Testis (tissue), 3 donors: Measurements from ENCODE around the gene MS4A18. TPM values are rescaled to one million over a fixed set of nuclear protein-coding genes. Genes with fewer than 3 reads are reported as not detected.
A peak's percentile ranks its signal among the peaks of the same experiment; 100 is the strongest.

ENCODE experiments used
- DNase-seq: peaks from one replicate; pipeline ENCODE4 v3.0.0-alpha.2; 2019
- H3K27ac ChIP-seq, 2 donors: fragments of 200-600 bp; sonication (generic); one replicate each; pipeline ENCODE4 v1.5.1; 2019
- H3K27me3 ChIP-seq: fragments of 200-600 bp; sonication (generic); one replicate; pipeline ENCODE4 v1.5.1; 2019
- H3K36me3 ChIP-seq: fragments of 200-600 bp; sonication (generic); one replicate; pipeline ENCODE4 v1.5.1; 2017; ENCODE audit warnings: low read depth; ENCODE audit errors: missing control alignments
- H3K4me1 ChIP-seq: fragments of 200-600 bp; sonication (generic); one replicate; pipeline ENCODE4 v1.5.1; 2019
- H3K4me3 ChIP-seq, 2 donors: fragments of 200-600 bp; sonication (generic); one replicate each; pipeline ENCODE4 v1.5.1; 2017 to 2019
- H3K9me3 ChIP-seq: fragments of 200-600 bp; sonication (generic); one replicate; pipeline ENCODE4 v1.5.1; 2017
- POLR2A ChIP-seq: fragments of 450-650 bp; IDR thresholded peaks from one replicate; pipeline ENCODE4 v1.6.1; 2017; ENCODE audit warnings: antibody characterized with exemption, mild to moderate bottlenecking, moderate library complexity
- WGBS, 2 donors: methylation state at CpG; one replicate each; pipeline ENCODE4 v1.1.5; 2018; 5-methylcytosine and 5-hydroxymethylcytosine counted together
- intact Hi-C: fragments of 100-400 bp; cut with DNase I; formaldehyde crosslinking; loops from one replicate; pipeline ENCODE4 v1.15.1; 2023; ENCODE audit warnings: low total_unique reads
- polyA plus RNA-seq: library from polyadenylated mRNA; stranded (reverse); fragments of 350-450 nt; fragmentation: Illumina TruSeq; extraction: RNeasy Lipid Tissue Mini Kit (QIAGEN cat#74804); gene quantifications from one replicate; pipeline ENCODE4 v1.2.3, GENCODE V29; 2014; ENCODE audit warnings: low read depth, low replicate concordance; ENCODE audit not compliant: insufficient read depth
- total RNA-seq, 2 donors: library from RNA; depleted of rRNA; stranded (reverse); fragments of >200 nt; gene quantifications; one replicate each; pipeline ENCODE4 v1.2.3, GENCODE V29; 2016
- TF ChIP-seq, protein P1 (sequence below), 3 experiments: fragments of 450-650 bp in 2 of 3; fragments of 200-600 bp in 1 of 3; sonication (generic) in 1 of 3; IDR thresholded peaks; one replicate each; pipeline ENCODE4 v1.5.1; 2016 to 2019; ENCODE audit warnings: antibody characterized with exemption in 3 of 3, mild to moderate bottlenecking in 2 of 3, moderate library complexity in 1 of 3

The MS4A18 gene
- total and polyA plus RNA-seq, 3 donors from 2014 or later: 0.50 to 0.96 TPM; not detected in 1

DNA sequence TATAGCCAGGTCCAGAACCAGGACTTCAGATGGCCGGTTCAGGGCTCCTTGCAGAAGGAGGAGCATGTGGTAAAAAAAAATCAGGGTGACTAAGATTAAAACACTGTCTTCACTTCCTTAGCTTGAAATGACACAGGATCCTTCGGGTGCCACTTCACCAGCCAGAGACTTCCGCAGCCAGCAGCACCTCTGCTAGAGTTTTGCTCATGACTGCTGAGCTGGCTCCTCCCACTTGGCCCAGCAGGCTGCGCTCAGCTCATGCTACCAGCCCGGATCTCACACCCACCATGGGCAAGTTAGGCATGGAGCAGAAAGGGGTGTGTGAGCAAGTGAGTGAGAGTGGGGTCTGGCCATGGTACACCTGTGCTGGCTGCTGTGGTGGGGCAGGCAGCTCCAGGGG, 6.6 kb upstream of the MS4A18 start:
- intact Hi-C loops: no loop called here

DNA sequence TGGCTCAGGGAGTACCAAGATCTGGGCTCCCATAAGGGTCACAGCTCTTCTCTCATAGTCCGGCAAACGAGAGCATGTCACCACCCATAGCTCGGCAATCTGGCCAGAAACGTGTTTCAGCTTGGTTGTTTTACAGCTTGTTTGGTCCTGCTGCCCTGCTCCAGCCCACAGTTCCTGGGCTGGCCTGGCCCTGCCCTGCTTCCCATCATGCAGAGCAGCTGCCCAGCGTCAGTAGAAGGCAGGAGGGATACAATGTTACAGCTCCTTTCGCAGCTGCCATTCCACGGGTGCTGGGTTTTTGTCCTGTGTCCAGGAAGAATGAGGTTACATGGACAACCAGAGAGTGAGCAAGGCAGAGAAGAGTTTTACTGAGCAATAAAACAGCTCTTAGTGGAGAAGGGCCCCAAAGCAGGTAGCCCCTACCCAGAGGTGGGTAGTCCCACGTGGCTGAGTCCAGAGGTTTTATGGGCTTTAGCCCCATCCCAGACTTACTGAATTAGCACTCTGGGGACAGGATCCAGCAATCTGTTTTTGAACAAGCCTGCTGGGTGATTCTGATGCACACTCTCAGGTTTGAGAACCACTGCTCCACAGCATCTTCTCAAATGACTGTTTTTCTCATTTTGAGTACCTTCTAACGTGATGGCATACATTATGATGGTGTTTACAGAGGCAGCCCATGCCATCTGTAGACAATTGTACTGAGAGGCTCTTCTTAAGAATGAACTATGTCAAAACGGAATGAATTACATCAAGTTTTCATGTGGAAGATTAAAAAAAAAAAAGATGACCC, 5.8 kb upstream of the MS4A18 start:
- intact Hi-C loops: no loop called here
- no peak for TF ChIP-seq POLR2A
- TF ChIP-seq, protein P1, sequence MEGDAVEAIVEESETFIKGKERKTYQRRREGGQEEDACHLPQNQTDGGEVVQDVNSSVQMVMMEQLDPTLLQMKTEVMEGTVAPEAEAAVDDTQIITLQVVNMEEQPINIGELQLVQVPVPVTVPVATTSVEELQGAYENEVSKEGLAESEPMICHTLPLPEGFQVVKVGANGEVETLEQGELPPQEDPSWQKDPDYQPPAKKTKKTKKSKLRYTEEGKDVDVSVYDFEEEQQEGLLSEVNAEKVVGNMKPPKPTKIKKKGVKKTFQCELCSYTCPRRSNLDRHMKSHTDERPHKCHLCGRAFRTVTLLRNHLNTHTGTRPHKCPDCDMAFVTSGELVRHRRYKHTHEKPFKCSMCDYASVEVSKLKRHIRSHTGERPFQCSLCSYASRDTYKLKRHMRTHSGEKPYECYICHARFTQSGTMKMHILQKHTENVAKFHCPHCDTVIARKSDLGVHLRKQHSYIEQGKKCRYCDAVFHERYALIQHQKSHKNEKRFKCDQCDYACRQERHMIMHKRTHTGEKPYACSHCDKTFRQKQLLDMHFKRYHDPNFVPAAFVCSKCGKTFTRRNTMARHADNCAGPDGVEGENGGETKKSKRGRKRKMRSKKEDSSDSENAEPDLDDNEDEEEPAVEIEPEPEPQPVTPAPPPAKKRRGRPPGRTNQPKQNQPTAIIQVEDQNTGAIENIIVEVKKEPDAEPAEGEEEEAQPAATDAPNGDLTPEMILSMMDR (IDR thresholded peaks at IDR 0.05): no peak
- Histone ChIP-seq H3K27ac (peak overlapping the region in 1 of 2 donors; percentile 7), H3K4me3 (no peak overlapping the region), H3K36me3 (no peaks in the 10 kb centered on the region), H3K9me3 (no peaks in the 10 kb centered on the region), H3K27me3 (no peaks in the 10 kb centered on the region), H3K4me1 (no peaks in the 10 kb centered on the region)
- peak; percentile 27 for DNase-seq
- 79 to 80% methylated on average over 8 to 10 of the region's 10 CpGs for WGBS, 2 donors

More for the DNA sequence above, 6.6 kb upstream of the MS4A18 start:
- Histone ChIP-seq H3K27me3 (no peaks in the 10 kb centered on the region), H3K4me1 (no peaks in the 10 kb centered on the region), H3K9me3 (no peaks in the 10 kb centered on the region), H3K36me3 (no peaks in the 10 kb centered on the region), H3K4me3 (no peak overlapping the region), H3K27ac (peak overlapping the region in 1 of 2 donors; percentile 7)
- TF ChIP-seq, protein P1 (IDR thresholded peaks at IDR 0.05): no peak
- TF ChIP-seq POLR2A: no peak
- WGBS, 2 donors: 74 to 88% methylated on average over 5 of the region's 5 CpGs
- no peak for DNase-seq

DNA sequence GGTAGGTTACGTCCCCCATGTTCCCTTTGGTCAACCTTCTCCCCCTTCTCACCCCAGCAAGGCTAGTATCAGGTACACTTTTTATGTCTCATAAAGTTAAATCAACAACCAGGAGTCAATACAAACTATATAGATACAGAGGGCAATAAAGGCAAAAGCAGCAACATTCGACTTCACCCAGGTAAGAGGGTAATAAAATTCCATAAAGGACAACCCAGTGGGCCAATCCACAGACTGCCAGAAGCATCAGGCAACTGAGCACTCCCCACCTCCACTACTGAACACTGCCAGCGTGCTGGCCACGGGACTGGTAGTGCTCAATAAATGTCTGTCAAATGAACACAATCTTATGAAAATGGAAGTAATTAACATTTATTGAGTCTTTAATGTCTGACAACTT, 5.1 kb upstream of the MS4A18 start:
- 87 to 89% methylated on average over 4 of the region's 4 CpGs for WGBS, 2 donors

DNA sequence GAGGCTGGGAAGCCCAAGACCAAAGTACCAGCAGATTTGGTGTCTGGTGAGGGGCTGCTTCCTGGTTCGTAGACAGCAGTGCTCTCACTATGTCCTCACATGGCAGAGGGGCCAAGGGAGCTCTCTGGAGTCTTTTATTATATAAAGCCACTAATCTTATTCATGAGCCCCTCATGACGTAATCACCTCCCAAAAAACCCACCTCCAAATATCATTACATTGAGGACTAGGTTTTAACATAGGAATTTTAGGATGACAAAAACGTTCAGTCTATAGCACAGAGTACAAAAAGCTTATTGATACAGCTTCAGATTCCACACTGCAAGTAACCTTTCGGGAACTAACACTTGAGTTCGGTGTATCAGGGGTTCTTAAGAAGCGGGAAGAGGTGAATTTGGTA, 4.1 kb upstream of the MS4A18 start:
- intact Hi-C loops: no loop called here
- no peak for DNase-seq
- H3K9me3 ChIP-seq: no peaks in the 10 kb centered on the region
- no peaks in the 10 kb centered on the region for H3K4me1 ChIP-seq
- H3K4me3 ChIP-seq: no peak overlapping the region
- no peak for TF ChIP-seq POLR2A
- TF ChIP-seq, protein P1 (IDR thresholded peaks at IDR 0.05): no peak
- 86 to 88% methylated on average over 6 of the region's 6 CpGs for WGBS, 2 donors
- no peaks in the 10 kb centered on the region for H3K27me3 ChIP-seq
- H3K27ac ChIP-seq: no peak overlapping the region
- no peaks in the 10 kb centered on the region for H3K36me3 ChIP-seq

More for the DNA sequence above, 5.1 kb upstream of the MS4A18 start:
- H3K4me1 ChIP-seq: no peaks in the 10 kb centered on the region
- no peak overlapping the region for H3K4me3 ChIP-seq
- no peak for TF ChIP-seq POLR2A
- TF ChIP-seq, protein P1 (IDR thresholded peaks at IDR 0.05): no peak
- no peaks in the 10 kb centered on the region for H3K9me3 ChIP-seq
- intact Hi-C loops: no loop called here
- H3K27ac ChIP-seq: no peak overlapping the region
- no peaks in the 10 kb centered on the region for H3K36me3 ChIP-seq
- H3K27me3 ChIP-seq: no peaks in the 10 kb centered on the region
- DNase-seq: no peak

DNA sequence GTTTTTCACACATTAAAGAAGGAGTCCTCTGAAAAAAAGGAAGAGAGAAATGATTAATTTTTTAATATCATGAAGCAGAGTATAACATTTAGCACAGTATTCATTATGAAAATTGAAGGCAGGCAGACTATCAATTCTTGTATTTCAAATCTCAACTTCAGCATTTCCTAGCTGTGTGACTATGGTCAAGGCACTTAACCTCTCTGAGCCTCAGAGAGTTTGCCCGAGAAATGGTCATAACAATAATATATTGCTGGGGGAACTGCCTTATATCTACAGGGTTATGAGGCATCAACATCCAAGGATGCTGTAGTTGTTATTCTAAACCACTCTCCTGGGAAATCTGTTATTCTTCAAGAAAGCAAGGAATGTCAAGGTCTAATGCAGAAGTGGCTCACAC, 1.1 kb downstream of the MS4A18 start:
- H3K4me1 ChIP-seq: no peaks in the 10 kb centered on the region
- no peak overlapping the region for H3K4me3 ChIP-seq
- intact Hi-C loops: no loop called here
- 57 to 78% methylated on average over 1 of the region's 1 CpG for WGBS, 2 donors
- no peak for TF ChIP-seq POLR2A
- TF ChIP-seq, protein P1 (IDR thresholded peaks at IDR 0.05): no peak
- no peaks in the 10 kb centered on the region for H3K27me3 ChIP-seq
- no peak overlapping the region for H3K27ac ChIP-seq
- H3K9me3 ChIP-seq: no peaks in the 10 kb centered on the region
- no peak for DNase-seq
- H3K36me3 ChIP-seq: no peaks in the 10 kb centered on the region
